Stomach (tissue), 9 donors: ENCODE results near the gene SPC25. TPM values are rescaled to one million over a fixed set of nuclear protein-coding genes. Genes with fewer than 3 reads are reported as not detected.

ENCODE experiments used
- DNase-seq, 2 donors: peaks; one replicate each; pipeline versions ENCODE4 v3.0.0 to v3.0.0-alpha.2; 2013 to 2019
- H3K27ac ChIP-seq, 5 donors: fragments of 200-600 bp in 4 of 5; sonication (generic) in 4 of 5; one replicate each; pipeline ENCODE4 v1.5.1; 2013 to 2019; ENCODE audit warnings: mild to moderate bottlenecking in 1 of 5, moderate library complexity in 1 of 5
- H3K27me3 ChIP-seq, 3 donors: fragments of 200-600 bp; sonication (generic); one replicate each; pipeline ENCODE4 v1.5.1; 2017 to 2019; ENCODE audit warnings: mixed run types in 1 of 3
- H3K36me3 ChIP-seq, 4 donors: fragments of 200-600 bp; sonication (generic); 1 replicate in 3 of 4; 2 replicates in 1 of 4; pipeline ENCODE4 v1.5.1; 2016 to 2019
- H3K4me1 ChIP-seq, 4 donors: fragments of 200-600 bp; sonication (generic); one replicate each; pipeline ENCODE4 v1.5.1; 2016 to 2019
- H3K4me3 ChIP-seq, 4 donors: fragments of 200-600 bp; sonication (generic) in 3 of 4; one replicate each; pipeline ENCODE4 v1.5.1; 2016 to 2019; ENCODE audit warnings: mild to moderate bottlenecking in 1 of 4
- H3K9me3 ChIP-seq, 4 donors: fragments of 200-600 bp; sonication (generic); one replicate each; pipeline ENCODE4 v1.5.1; 2016 to 2019
- EP300 ChIP-seq: sonication (generic); formaldehyde crosslinking; IDR thresholded peaks from one replicate; pipeline ENCODE4 v1.6.1; 2017; ENCODE audit warnings: antibody characterized with exemption
- POLR2A ChIP-seq, 4 donors: fragments of 450-650 bp; IDR thresholded peaks; one replicate each; pipeline ENCODE4 v1.6.1; 2016; ENCODE audit warnings: antibody characterized with exemption in 4 of 4, control low read depth in 2 of 4, mild to moderate bottlenecking in 1 of 4, moderate library complexity in 1 of 4
- POLR2AphosphoS5 ChIP-seq, 3 donors: sonication (generic); formaldehyde crosslinking; IDR thresholded peaks; one replicate each; pipeline ENCODE4 v1.6.1; 2016; ENCODE audit warnings: antibody characterized with exemption in 3 of 3
- WGBS, 5 donors: extraction: QIAGEN DNeasy Blood & Tissue Kit in 3 of 5; methylation state at CpG; one replicate each; pipeline versions ENCODE4 v1.1.5 to v1.1.7; 2013 to 2018; 5-methylcytosine and 5-hydroxymethylcytosine counted together
- intact Hi-C: fragments of 100-400 bp; cut with DNase I; formaldehyde crosslinking; loops from one replicate; pipeline ENCODE4 v1.15.1; 2023; ENCODE audit warnings: low total_unique reads
- polyA plus RNA-seq, 3 donors: library from polyadenylated mRNA; stranded (reverse); fragments of 200-250 nt; gene quantifications; one replicate each; pipeline ENCODE4 v1.2.3, GENCODE V29; 2013
- total RNA-seq, 5 donors: library from RNA; depleted of rRNA; stranded (reverse); fragments of >200 nt; gene quantifications; one replicate each; pipeline versions ENCODE4 v1.1.0 to v1.2.3, GENCODE V29; 2014 to 2016
- TF ChIP-seq, protein P1 (sequence below), 7 experiments: fragments of 450-650 bp in 4 of 7; fragments of 200-600 bp in 3 of 7; sonication (generic) in 3 of 7; IDR thresholded peaks; one replicate each; pipeline ENCODE4 v1.5.1; 2016 to 2019; ENCODE audit warnings: antibody characterized with exemption in 7 of 7, control low read depth in 2 of 7, mild to moderate bottlenecking in 1 of 7
- donor health status: healthy with polysubstance abuse.
- donor health status: Bipolar disorder and iron deficiency.
- donor health status: healthy.

Gene SPC25
- total and polyA plus RNA-seq, 8 donors = 0.87 to 4.7 (median 2.9) TPM; not detected in 3

DNA sequence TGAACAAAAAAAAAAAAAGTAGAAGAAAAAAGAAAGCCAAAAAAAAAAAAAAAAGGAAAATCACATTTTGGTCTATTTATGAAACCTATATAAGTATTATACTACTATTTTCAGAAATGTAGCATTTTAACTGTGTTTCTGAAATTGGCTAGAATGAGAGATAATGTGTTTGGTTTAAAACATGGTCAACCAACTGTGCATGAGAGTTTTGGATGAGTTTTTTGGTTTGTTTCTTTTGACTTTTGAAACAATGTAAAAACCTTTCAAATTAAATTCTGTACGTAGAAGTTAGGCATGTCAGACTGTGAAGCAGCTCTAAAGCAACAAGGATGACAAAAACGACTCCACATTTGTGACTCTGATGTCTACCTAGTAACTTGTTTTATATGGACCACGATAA, 34.6 kb downstream of the SPC25 start:
- TF ChIP-seq EP300 (no peak), POLR2A (IDR thresholded peaks at IDR 0.05) (no peak), POLR2AphosphoS5 (IDR thresholded peaks at IDR 0.05) (no peak)
- TF ChIP-seq, protein P1, sequence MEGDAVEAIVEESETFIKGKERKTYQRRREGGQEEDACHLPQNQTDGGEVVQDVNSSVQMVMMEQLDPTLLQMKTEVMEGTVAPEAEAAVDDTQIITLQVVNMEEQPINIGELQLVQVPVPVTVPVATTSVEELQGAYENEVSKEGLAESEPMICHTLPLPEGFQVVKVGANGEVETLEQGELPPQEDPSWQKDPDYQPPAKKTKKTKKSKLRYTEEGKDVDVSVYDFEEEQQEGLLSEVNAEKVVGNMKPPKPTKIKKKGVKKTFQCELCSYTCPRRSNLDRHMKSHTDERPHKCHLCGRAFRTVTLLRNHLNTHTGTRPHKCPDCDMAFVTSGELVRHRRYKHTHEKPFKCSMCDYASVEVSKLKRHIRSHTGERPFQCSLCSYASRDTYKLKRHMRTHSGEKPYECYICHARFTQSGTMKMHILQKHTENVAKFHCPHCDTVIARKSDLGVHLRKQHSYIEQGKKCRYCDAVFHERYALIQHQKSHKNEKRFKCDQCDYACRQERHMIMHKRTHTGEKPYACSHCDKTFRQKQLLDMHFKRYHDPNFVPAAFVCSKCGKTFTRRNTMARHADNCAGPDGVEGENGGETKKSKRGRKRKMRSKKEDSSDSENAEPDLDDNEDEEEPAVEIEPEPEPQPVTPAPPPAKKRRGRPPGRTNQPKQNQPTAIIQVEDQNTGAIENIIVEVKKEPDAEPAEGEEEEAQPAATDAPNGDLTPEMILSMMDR (IDR thresholded peaks at IDR 0.05) = no peak
- no peak overlapping the region for H3K4me3 ChIP-seq
- no peaks in the 10 kb centered on the region for H3K9me3 ChIP-seq
- H3K4me1 ChIP-seq = peaks cover 0 to 13% (median 4%) of the 10 kb centered on the region in 4 donors
- 95 to 98% (median 96%) methylated on average over 3 of the region's 3 CpGs for WGBS, 5 donors
- no peak overlapping the region for H3K27ac ChIP-seq
- intact Hi-C loops = no loop called here
- DNase-seq = no peak
- peaks cover 0 to 81% (median 39%) of the 10 kb centered on the region in 4 donors for H3K36me3 ChIP-seq
- H3K27me3 ChIP-seq = no peaks in the 10 kb centered on the region

DNA sequence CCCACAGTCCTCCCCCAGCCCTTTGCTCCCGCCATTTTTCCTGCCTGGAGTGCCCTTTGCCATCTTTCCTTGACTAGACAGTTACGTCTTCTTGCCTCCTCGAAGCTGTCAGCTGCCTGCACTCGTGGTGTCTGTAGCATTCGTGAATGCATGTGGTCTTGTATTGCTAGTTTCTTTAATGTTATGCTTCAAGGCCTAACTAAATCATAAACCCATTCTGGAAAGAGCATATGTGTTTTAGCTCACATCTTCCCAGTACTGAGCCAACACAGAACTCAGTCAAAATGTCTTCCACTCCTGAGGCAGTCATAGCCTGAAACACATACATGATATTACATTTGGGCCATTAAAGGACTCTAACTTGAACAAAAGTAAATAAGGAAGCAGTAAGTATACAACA, 35.6 kb downstream of the SPC25 start:
- intact Hi-C loops = no loop called here
- Histone ChIP-seq H3K27ac (no peak overlapping the region), H3K4me1 (peaks cover 0 to 18% (median 4%) of the 10 kb centered on the region in 4 donors), H3K9me3 (no peaks in the 10 kb centered on the region), H3K36me3 (peaks cover 0 to 72% (median 32%) of the 10 kb centered on the region in 4 donors), H3K4me3 (no peak overlapping the region), H3K27me3 (no peaks in the 10 kb centered on the region)
- no peak for DNase-seq
- 94 to 99% (median 97%) methylated on average over 5 of the region's 5 CpGs for WGBS, 5 donors
- TF ChIP-seq, protein P1 (IDR thresholded peaks at IDR 0.05) = no peak
- TF ChIP-seq POLR2AphosphoS5 (IDR thresholded peaks at IDR 0.05) (no peak), POLR2A (IDR thresholded peaks at IDR 0.05) (no peak), EP300 (no peak)

DNA sequence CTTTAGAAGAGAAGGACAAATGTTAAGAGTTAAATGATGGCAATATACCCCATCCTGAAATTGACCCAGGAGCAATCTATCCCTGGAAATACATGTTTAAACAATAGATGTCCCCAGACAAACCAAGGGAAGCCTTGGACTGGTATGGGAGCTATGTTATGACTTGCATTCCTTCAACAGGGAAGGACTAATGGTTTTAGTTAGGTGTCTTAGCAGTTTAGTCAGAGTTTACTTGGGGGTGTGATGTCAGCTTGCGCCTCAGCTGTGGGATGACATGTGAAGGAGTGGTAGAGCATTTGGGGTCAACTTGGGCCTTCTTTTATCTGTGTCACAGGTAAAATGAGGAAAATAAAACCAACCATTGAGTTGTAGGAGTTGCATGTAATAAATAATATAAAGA, 36.8 kb downstream of the SPC25 start:
- Histone ChIP-seq H3K9me3 (no peaks in the 10 kb centered on the region), H3K27me3 (no peaks in the 10 kb centered on the region), H3K4me3 (no peak overlapping the region), H3K4me1 (peaks cover 0 to 27% (median 4%) of the 10 kb centered on the region in 4 donors), H3K27ac (no peak overlapping the region), H3K36me3 (peaks cover 0 to 61% (median 32%) of the 10 kb centered on the region in 4 donors)
- TF ChIP-seq, protein P1 (IDR thresholded peaks at IDR 0.05) = no peak
- TF ChIP-seq POLR2A (IDR thresholded peaks at IDR 0.05) (no peak), EP300 (no peak), POLR2AphosphoS5 (IDR thresholded peaks at IDR 0.05) (no peak)
- intact Hi-C loops = no loop called here
- WGBS, 5 donors = 95 to 100% (median 100%) methylated on average over 1 of the region's 1 CpG
- DNase-seq = no peak

DNA sequence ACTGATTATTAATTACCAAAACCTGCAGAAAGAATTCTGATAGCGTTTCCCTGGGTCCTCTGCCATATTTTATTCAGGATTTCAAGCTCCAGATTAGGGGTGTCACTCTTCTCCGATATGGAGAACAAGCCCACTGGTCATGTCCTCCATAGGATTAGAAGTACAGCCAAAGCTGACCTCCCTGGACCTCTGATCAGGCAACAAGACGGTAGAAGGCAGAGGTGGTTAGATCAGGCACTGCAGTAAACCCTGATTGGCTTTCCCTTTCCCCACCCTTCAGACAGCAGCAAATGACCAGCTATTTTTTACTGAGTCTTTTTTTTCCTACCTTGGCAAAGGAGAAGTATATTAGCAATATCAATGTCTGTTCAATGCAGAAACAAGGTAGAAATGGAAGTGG, 37.7 kb downstream of the SPC25 start:
- TF ChIP-seq POLR2A (IDR thresholded peaks at IDR 0.05) (no peak), EP300 (no peak), POLR2AphosphoS5 (IDR thresholded peaks at IDR 0.05) (no peak)
- TF ChIP-seq, protein P1 (IDR thresholded peaks at IDR 0.05) = no peak
- H3K9me3 ChIP-seq = no peaks in the 10 kb centered on the region
- intact Hi-C loops = no loop called here
- H3K27ac ChIP-seq = no peak overlapping the region
- peaks cover 0 to 52% (median 28%) of the 10 kb centered on the region in 4 donors for H3K36me3 ChIP-seq
- DNase-seq = no peak
- peaks cover 0 to 27% (median 4%) of the 10 kb centered on the region in 4 donors for H3K4me1 ChIP-seq
- no peak overlapping the region for H3K4me3 ChIP-seq
- no peaks in the 10 kb centered on the region for H3K27me3 ChIP-seq
- 33 to 79% (median 62%) methylated on average over 3 of the region's 3 CpGs for WGBS, 5 donors
